Neural progenitor cell (in vitro differentiated cells): ENCODE measurements around the gene ATP6V1B1. TPM values are rescaled to one million over a fixed set of nuclear protein-coding genes. Genes with fewer than 3 reads are reported as not detected.

ENCODE experiments used
- DNase-seq: peaks from one replicate; pipeline ENCODE4 v3.0.0-alpha.2; 2016; ENCODE audit warnings: low spot score
- H2AFZ ChIP-seq: fragments of 200-600 bp; sonication (generic); replicated peaks from 2 replicates; pipeline ENCODE4 v1.6.1; 2016; ENCODE audit warnings: antibody characterized with exemption
- H3F3A ChIP-seq: fragments of 200-600 bp; sonication (generic); 2 replicates; pipeline ENCODE4 v1.6.1; 2016; ENCODE audit warnings: antibody characterized with exemption, low read depth
- H3K27ac ChIP-seq: fragments of 200-600 bp; sonication (generic); 2 replicates; pipeline ENCODE4 v1.5.1; 2016; ENCODE audit warnings: mild to moderate bottlenecking
- H3K27me3 ChIP-seq: fragments of 200-600 bp; sonication (generic); 2 replicates; pipeline ENCODE4 v1.6.1; 2016; ENCODE audit warnings: mild to moderate bottlenecking, moderate library complexity
- H3K36me3 ChIP-seq: fragments of 200-600 bp; sonication (generic); 2 replicates; pipeline ENCODE4 v1.5.1; 2016
- H3K4me1 ChIP-seq: fragments of 200-600 bp; sonication (generic); 2 replicates; pipeline ENCODE4 v1.6.1; 2016; ENCODE audit warnings: mixed run types
- H3K4me2 ChIP-seq: fragments of 200-600 bp; sonication (generic); 2 replicates; pipeline ENCODE4 v1.6.1; 2016
- H3K4me3 ChIP-seq: fragments of 200-600 bp; sonication (generic); 2 replicates; pipeline ENCODE4 v1.5.1; 2016
- H3K79me2 ChIP-seq: fragments of 200-600 bp; sonication (generic); 2 replicates; pipeline ENCODE4 v1.6.1; 2016; ENCODE audit warnings: low read depth
- H3K9ac ChIP-seq: fragments of 200-600 bp; sonication (generic); 2 replicates; pipeline ENCODE4 v1.6.1; 2016
- H3K9me3 ChIP-seq: fragments of 200-600 bp; sonication (generic); 2 replicates; pipeline ENCODE4 v1.5.1; 2016; ENCODE audit warnings: low read depth
- H4K20me1 ChIP-seq: fragments of 200-600 bp; sonication (generic); 2 replicates; pipeline ENCODE4 v1.6.1; 2016; ENCODE audit warnings: low read depth
- H3K27ac Mint-ChIP-seq: 3 replicates; pipeline ENCODE4 v1.8.0; 2021; ENCODE audit warnings: mixed read lengths
- H3K27me3 Mint-ChIP-seq: 2 replicates; pipeline ENCODE4 v1.8.0; 2022; ENCODE audit warnings: low read depth, mild to moderate bottlenecking, inconsistent platforms, moderate library complexity, mixed read lengths; ENCODE audit not compliant: insufficient read depth
- H3K36me3 Mint-ChIP-seq: 3 replicates; pipeline ENCODE4 v1.8.0; 2021; ENCODE audit warnings: mixed read lengths
- H3K4me1 Mint-ChIP-seq: 3 replicates; pipeline ENCODE4 v1.8.0; 2021; ENCODE audit warnings: mixed read lengths
- H3K4me3 Mint-ChIP-seq: 3 replicates; pipeline ENCODE4 v1.8.0; 2021; ENCODE audit warnings: mild to moderate bottlenecking, moderate library complexity, mixed read lengths
- H3K9me3 Mint-ChIP-seq: 3 replicates; pipeline ENCODE4 v1.8.0; 2020; ENCODE audit warnings: mixed read lengths
- CTCF ChIP-seq: fragments of 200-600 bp; sonication (generic); IDR thresholded peaks from 2 replicates; pipeline ENCODE4 v1.5.1; 2017; ENCODE audit warnings: antibody characterized with exemption, mild to moderate bottlenecking
- EZH2 ChIP-seq: fragments of 200-600 bp; sonication (generic); IDR thresholded peaks from 2 replicates; pipeline ENCODE4 v1.6.1; 2017; ENCODE audit warnings: antibody characterized with exemption, mild to moderate bottlenecking, moderate library complexity
- EZH2phosphoT487 ChIP-seq: fragments of 200-600 bp; sonication (generic); IDR thresholded peaks from 2 replicates; pipeline ENCODE4 v1.6.1; 2017; ENCODE audit warnings: antibody characterized with exemption
- total RNA-seq: library from RNA; depleted of rRNA; stranded (reverse); fragments of >200 nt; gene quantifications from 2 replicates; pipeline ENCODE4 v1.2.3, GENCODE V29; 2015; ENCODE audit warnings: low replicate concordance

The ATP6V1B1 gene
- total RNA-seq, 1 donor from 2014 or later, result 1.1 TPM

- H4K20me1 ChIP-seq, result peaks cover 11% of the 10 kb centered on the region
- no peak overlapping the region for H3K9ac ChIP-seq
- peaks cover 1% of the 10 kb centered on the region for H3K36me3 Mint-ChIP-seq
- H3K4me2 ChIP-seq, result peak overlapping the region; percentile 67
- peaks cover 47% of the 10 kb centered on the region for H3K4me1 Mint-ChIP-seq
- H3K9me3 Mint-ChIP-seq, result no peaks in the 10 kb centered on the region
- peaks cover 50% of the 10 kb centered on the region for H3K27me3 ChIP-seq
- TF ChIP-seq CTCF (no peak), EZH2 (no peak), EZH2phosphoT487 (no peak)
- H3K27me3 Mint-ChIP-seq, result peaks cover 20% of the 10 kb centered on the region
- H3K36me3 ChIP-seq, result no peaks in the 10 kb centered on the region
- peak; percentile 45 for DNase-seq
- H3K4me3 Mint-ChIP-seq, result no peak overlapping the region
- no peak overlapping the region for H3K27ac ChIP-seq
- H3K4me1 ChIP-seq, result peaks cover 77% of the 10 kb centered on the region
- no peak overlapping the region for H3K4me3 ChIP-seq
- H3K9me3 ChIP-seq, result no peaks in the 10 kb centered on the region
- peaks cover 24% of the 10 kb centered on the region for H3F3A ChIP-seq
- H3K79me2 ChIP-seq, result no peaks in the 10 kb centered on the region
- H2AFZ ChIP-seq, result no peak overlapping the region
- no peak overlapping the region for H3K27ac Mint-ChIP-seq
Measured at GRCh38 chr2:70939839-70940580, 4.3 kb downstream of the ATP6V1B1 start.

- Mint-ChIP-seq H3K27me3 (peaks cover 18% of the 10 kb centered on the region), H3K27ac (no peak overlapping the region), H3K4me1 (peaks cover 44% of the 10 kb centered on the region), H3K4me3 (no peak overlapping the region), H3K9me3 (no peaks in the 10 kb centered on the region), H3K36me3 (peaks cover 1% of the 10 kb centered on the region)
- H3K9me3 ChIP-seq, result no peaks in the 10 kb centered on the region
- H4K20me1 ChIP-seq, result peaks cover 11% of the 10 kb centered on the region
- H3F3A ChIP-seq, result peaks cover 24% of the 10 kb centered on the region
- no peak overlapping the region for H3K4me2 ChIP-seq
- no peak overlapping the region for H3K9ac ChIP-seq
- H3K79me2 ChIP-seq, result no peaks in the 10 kb centered on the region
- H3K27me3 ChIP-seq, result peaks cover 62% of the 10 kb centered on the region
- no peak for DNase-seq
- H3K27ac ChIP-seq, result no peak overlapping the region
- TF ChIP-seq EZH2, result no peak
- no peak for TF ChIP-seq CTCF
- TF ChIP-seq EZH2phosphoT487, result no peak
- no peaks in the 10 kb centered on the region for H3K36me3 ChIP-seq
- peaks cover 65% of the 10 kb centered on the region for H3K4me1 ChIP-seq
- H3K4me3 ChIP-seq, result no peak overlapping the region
- H2AFZ ChIP-seq, result no peak overlapping the region
Measured at GRCh38 chr2:70941186-70941585, 5.5 kb downstream of the ATP6V1B1 start.

DNA sequence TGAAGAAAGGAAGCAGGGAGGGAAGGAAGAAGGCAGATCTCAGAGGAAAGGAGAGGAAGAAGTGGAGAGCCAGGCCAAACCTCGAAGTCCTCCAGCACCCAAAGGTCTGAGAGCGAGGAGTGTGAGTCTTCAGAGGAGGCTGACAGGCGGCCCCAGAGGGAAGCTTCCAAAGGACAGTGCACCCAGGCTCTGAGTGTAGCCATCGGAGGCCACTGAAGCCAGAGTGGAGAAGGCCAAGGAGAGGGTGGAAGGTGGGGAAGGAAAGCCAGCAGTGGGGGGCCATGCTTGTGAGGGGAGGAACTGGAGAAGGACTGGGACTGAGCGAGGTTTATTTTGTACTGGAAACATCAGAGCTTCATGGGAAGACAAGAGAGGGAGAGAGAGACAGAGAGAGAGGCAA lies 6.0 kb downstream of the ATP6V1B1 start:
- peak overlapping the region; percentile 42 for H3K27ac Mint-ChIP-seq
- no peak for TF ChIP-seq EZH2
- no peak for TF ChIP-seq CTCF
- no peak for TF ChIP-seq EZH2phosphoT487
- H3K36me3 Mint-ChIP-seq, result peaks cover 1% of the 10 kb centered on the region

More for the DNA sequence above, 6.0 kb downstream of the ATP6V1B1 start:
- Histone ChIP-seq H3K9me3 (no peaks in the 10 kb centered on the region), H3K79me2 (no peaks in the 10 kb centered on the region), H3K27me3 (peaks cover 67% of the 10 kb centered on the region), H3K27ac (no peak overlapping the region), H2AFZ (no peak overlapping the region), H3K4me3 (no peak overlapping the region), H3K4me1 (peaks cover 63% of the 10 kb centered on the region), H3K4me2 (no peak overlapping the region), H4K20me1 (peaks cover 11% of the 10 kb centered on the region), H3K9ac (no peak overlapping the region), H3F3A (peaks cover 24% of the 10 kb centered on the region), H3K36me3 (no peaks in the 10 kb centered on the region)
- H3K4me1 Mint-ChIP-seq, result peaks cover 41% of the 10 kb centered on the region
- no peaks in the 10 kb centered on the region for H3K9me3 Mint-ChIP-seq
- H3K27me3 Mint-ChIP-seq, result peaks cover 18% of the 10 kb centered on the region
- no peak for DNase-seq
- H3K4me3 Mint-ChIP-seq, result no peak overlapping the region
